K562 (cell line): ENCODE results near the gene ATP5F1C. TPM values are rescaled to one million over a fixed set of nuclear protein-coding genes. Genes with fewer than 3 reads are reported as not detected.

Source experiments
- ATAC-seq: fragments of 200-7000 bp; cut with Tn5 transposase; 3 replicates; pipeline ENCODE4 v1.9.1; 2020; ENCODE audit warnings: moderate library complexity
- BruUV-seq: library from RNA; stranded (reverse); fragments of 400-500 nt; replicated peaks from 2 replicates; lab custom pipeline; 2021; lab: Mats Ljungman, UMichigan
- CTCF ChIA-PET: fragments of 300-600 bp; formaldehyde crosslinking; extraction: SDS; loops from one replicate; lab custom pipeline; 2021; ENCODE audit warnings: low intra/inter-chr PET ratio; lab: Yijun Ruan, JAX
- POLR2A ChIA-PET: fragments of 300-600, 350-650 bp; sonication (Branson Sonifier 250); formaldehyde crosslinking; extraction: SDS; loops from one replicate; lab custom pipeline; 2021; ENCODE audit warnings: antibody characterized with exemption, inconsistent platforms; lab: Yijun Ruan, JAX
- DNase-seq, 4 experiments: peaks; one replicate each; pipeline versions ENCODE4 v3.0.0 to v3.0.0-alpha.2; 2011 to 2018; ENCODE audit warnings: low spot score in 3 of 4, mixed read lengths in 3 of 4; ENCODE audit errors: extremely low read depth in 1 of 4
- FAIRE-seq: peaks from 2 replicates; lab custom pipeline; 2011; peaks lifted over from hg19 to GRCh38; lab: Jason Lieb, UNC
- H2AFZ ChIP-seq: 2 replicates; pipeline ENCODE4 v1.6.0; 2011; ENCODE audit warnings: low read depth, low read length, control low read depth, inconsistent platforms
- H3K27ac ChIP-seq: fragments of 200-600 bp; 3 replicates; pipeline ENCODE4 v1.8.0; 2011; ENCODE audit warnings: low read depth, mild to moderate bottlenecking, control low read depth, inconsistent platforms, low read length, moderate library complexity, mixed read lengths; ENCODE audit errors: extremely low read depth
- H3K27me3 ChIP-seq, 2 experiments: fragments of 300-600 bp in 1 of 2; 2 replicates in 1 of 2; 3 replicates in 1 of 2; pipeline versions ENCODE4 v1.6.0 to v1.8.0; 2011; ENCODE audit warnings: inconsistent platforms in 2 of 2, low read length in 2 of 2, mild to moderate bottlenecking in 1 of 2, mixed read lengths in 1 of 2, moderate library complexity in 1 of 2; ENCODE audit not compliant: control insufficient read depth in 2 of 2, insufficient read depth in 2 of 2
- H3K36me3 ChIP-seq: fragments of 300-600 bp; 3 replicates; pipeline ENCODE4 v1.8.0; 2011; ENCODE audit warnings: mild to moderate bottlenecking, low read length, inconsistent platforms; ENCODE audit not compliant: control insufficient read depth, insufficient read depth
- H3K4me1 ChIP-seq, 2 experiments: fragments of 200-600 bp in 1 of 2; replicated peaks in 1 of 2; 2 replicates in 1 of 2; 3 replicates in 1 of 2; pipeline versions ENCODE4 v1.5.1 to v1.8.0; 2011; ENCODE audit warnings: inconsistent platforms in 2 of 2, low read length in 2 of 2, mild to moderate bottlenecking in 1 of 2, mixed read lengths in 1 of 2, moderate library complexity in 1 of 2; ENCODE audit not compliant: control insufficient read depth in 2 of 2, insufficient read depth in 2 of 2
- H3K4me2 ChIP-seq: 2 replicates; pipeline ENCODE4 v1.6.1; 2011; ENCODE audit warnings: low read length, control low read depth, inconsistent platforms, mixed read lengths; ENCODE audit not compliant: insufficient read depth
- H3K4me3 ChIP-seq: fragments of 200-600 bp; sonication (generic), shearing (Covaris generic); 2 replicates; pipeline ENCODE4 v1.5.1; 2016; ENCODE audit warnings: control low read depth, inconsistent platforms
- H3K79me2 ChIP-seq: fragments of 200-600 bp; 3 replicates; pipeline ENCODE4 v1.8.0; 2011; ENCODE audit warnings: low read length, inconsistent platforms; ENCODE audit not compliant: control insufficient read depth, insufficient read depth
- H3K9ac ChIP-seq, 2 experiments: 2 replicates each; pipeline versions ENCODE4 v1.6.0 to v1.6.1; 2011; ENCODE audit warnings: low read depth in 2 of 2, low read length in 2 of 2, control low read depth in 1 of 2, inconsistent platforms in 1 of 2, mild to moderate bottlenecking in 1 of 2, mixed read lengths in 1 of 2; ENCODE audit not compliant: insufficient read depth in 1 of 2
- H3K9me1 ChIP-seq: one replicate; pipeline ENCODE4 v1.6.0; 2011; ENCODE audit warnings: inconsistent platforms, mild to moderate bottlenecking, low read length, moderate library complexity; ENCODE audit not compliant: control insufficient read depth, insufficient read depth
- H3K9me3 ChIP-seq: replicated peaks from 2 replicates; pipeline ENCODE4 v1.5.1; 2011; ENCODE audit warnings: low read depth, low read length, inconsistent platforms; ENCODE audit not compliant: control insufficient read depth, insufficient read depth
- H4K20me1 ChIP-seq: replicated peaks from 2 replicates; pipeline ENCODE4 v1.6.1; 2011; ENCODE audit warnings: low read length, inconsistent platforms, mixed read lengths; ENCODE audit not compliant: control insufficient read depth, insufficient read depth
- DACH1 ChIP-seq: fragments of 450-650 bp; IDR thresholded peaks from 2 replicates; pipeline ENCODE4 v1.6.1; 2018; ENCODE audit not compliant: partially characterized antibody
- GABPA ChIP-seq: fragments of 200-800 bp; sonication (Bioruptor generic); conservative IDR thresholded peaks from 2 replicates; pipeline ENCODE4 v1.6.1; 2016; ENCODE audit warnings: low read depth, missing genetic modification characterization, missing compliant biosample characterization
- GATAD2B ChIP-seq: fragments of 450-650 bp; IDR thresholded peaks from 2 replicates; pipeline ENCODE4 v1.6.1; 2017; ENCODE audit warnings: mild to moderate bottlenecking, borderline replicate concordance
- L3MBTL2 ChIP-seq: fragments of 450-650 bp; IDR thresholded peaks from 2 replicates; pipeline ENCODE4 v1.6.1; 2016; ENCODE audit warnings: mild to moderate bottlenecking, moderate library complexity
- MCM5 ChIP-seq: fragments of 450-650 bp; IDR thresholded peaks from 2 replicates; pipeline ENCODE4 v1.6.1; 2016; ENCODE audit warnings: low read depth
- MTA1 ChIP-seq: fragments of 450-650 bp; IDR thresholded peaks from 2 replicates; pipeline ENCODE4 v1.6.1; 2017; ENCODE audit warnings: borderline replicate concordance
- NR2C2 ChIP-seq, 2 experiments: fragments of 200-800 bp in 1 of 2; sonication (Bioruptor generic) in 1 of 2; sonication (generic) in 1 of 2; formaldehyde crosslinking in 1 of 2; IDR thresholded peaks; 2 replicates each; pipeline versions ENCODE4 v1.6.1 to v1.8.0; 2016 to 2022; ENCODE audit warnings: mild to moderate bottlenecking in 1 of 2, missing compliant biosample characterization in 1 of 2, missing genetic modification characterization in 1 of 2, missing genetic modification reagents in 1 of 2
- SOX6 ChIP-seq: fragments of 450-650 bp; IDR thresholded peaks from 2 replicates; pipeline ENCODE4 v1.6.1; 2014; ENCODE audit warnings: mild to moderate bottlenecking
- TBL1XR1 ChIP-seq, 2 experiments: IDR thresholded peaks; 2 replicates each; pipeline ENCODE4 v1.6.1; 2012; ENCODE audit warnings: improper control_type of control experiment in 2 of 2, low read length in 2 of 2, mild to moderate bottlenecking in 1 of 2
- ZBTB7A ChIP-seq: IDR thresholded peaks from 2 replicates; pipeline ENCODE4 v1.6.1; 2011; ENCODE audit warnings: low read depth, mild to moderate bottlenecking, low read length, moderate library complexity, borderline replicate concordance; ENCODE audit not compliant: control insufficient read depth
- ZNF212 ChIP-seq: fragments of 450-650 bp; formaldehyde crosslinking; IDR thresholded peaks from 2 replicates; pipeline ENCODE4 v1.4.0; 2020; ENCODE audit warnings: mild to moderate bottlenecking
- ZNF76 ChIP-seq: fragments of 250-450 bp; sonication (Bioruptor Pico); IDR thresholded peaks from 2 replicates; pipeline ENCODE4 v1.4.0; 2020; ENCODE audit warnings: mild to moderate bottlenecking, moderate library complexity, borderline replicate concordance
- WGBS: fragments of 100-300 bp; shearing (Covaris generic); methylation state at CpG from one replicate; pipeline ENCODE4 v1.1.6; 2016; ENCODE audit warnings: low coverage, mixed read lengths; ENCODE audit not compliant: insufficient coverage; ENCODE audit errors: missing lambda C conversion rate; 5-methylcytosine and 5-hydroxymethylcytosine counted together
- in situ Hi-C: fragments of 300-500 bp; cut with MboI; formaldehyde crosslinking; loops from 4 replicates; pipeline ENCODE4 v1.15.0; 2018; ENCODE audit warnings: inconsistent platforms, mixed read lengths
- intact Hi-C: fragments of 100-400 bp; cut with micrococcal nuclease; formaldehyde crosslinking; loops from 2 replicates; pipeline ENCODE4 v1.14.2; 2022
- polyA plus RNA-seq, 8 experiments: library from polyadenylated mRNA; depleted of rRNA in 4 of 8; stranded (reverse) in 5 of 8; unstranded in 3 of 8; fragments of >200 nt; fragmentation: Nextera tagmentation in 2 of 8; fragmentation: Illumina TruSeq in 1 of 8; extraction: Ambion mirVana in 2 of 8; extraction: Trizol in 1 of 8; gene quantifications; 2 replicates each; pipeline versions ENCODE4 v1.2.1 to v1.2.3, GENCODE V29; 2011 to 2014; ENCODE audit warnings: inconsistent platforms in 1 of 8, missing spikeins in 1 of 8
- total RNA-seq, 7 experiments: library from RNA; depleted of rRNA in 6 of 7; stranded (reverse); fragments of >200 nt in 6 of 7; fragmentation: Illumina TruSeq in 2 of 7; extraction: Trizol in 2 of 7; gene quantifications; 2 replicates each; pipeline versions ENCODE4 v1.2.1 to v1.2.3, GENCODE V29; 2011 to 2021; ENCODE audit warnings: low replicate concordance in 1 of 7
- TF ChIP-seq, protein P1 (sequence below), 2 experiments: fragments of 450-650 bp; IDR thresholded peaks; 2 replicates each; pipeline ENCODE4 v1.6.1; 2016
- TF ChIP-seq, protein P2 (sequence below): fragments of 250-450 bp; sonication (Bioruptor Pico); IDR thresholded peaks from 2 replicates; pipeline ENCODE4 v1.5.0; 2020; ENCODE audit warnings: mild to moderate bottlenecking

The ATP5F1C gene
- total and polyA plus RNA-seq, 9 of the 15 experiments (the other 6 are each of a cell fraction or from before 2014, with no cell fraction given) = 389 to 1,475 (median 559) TPM

DNA sequence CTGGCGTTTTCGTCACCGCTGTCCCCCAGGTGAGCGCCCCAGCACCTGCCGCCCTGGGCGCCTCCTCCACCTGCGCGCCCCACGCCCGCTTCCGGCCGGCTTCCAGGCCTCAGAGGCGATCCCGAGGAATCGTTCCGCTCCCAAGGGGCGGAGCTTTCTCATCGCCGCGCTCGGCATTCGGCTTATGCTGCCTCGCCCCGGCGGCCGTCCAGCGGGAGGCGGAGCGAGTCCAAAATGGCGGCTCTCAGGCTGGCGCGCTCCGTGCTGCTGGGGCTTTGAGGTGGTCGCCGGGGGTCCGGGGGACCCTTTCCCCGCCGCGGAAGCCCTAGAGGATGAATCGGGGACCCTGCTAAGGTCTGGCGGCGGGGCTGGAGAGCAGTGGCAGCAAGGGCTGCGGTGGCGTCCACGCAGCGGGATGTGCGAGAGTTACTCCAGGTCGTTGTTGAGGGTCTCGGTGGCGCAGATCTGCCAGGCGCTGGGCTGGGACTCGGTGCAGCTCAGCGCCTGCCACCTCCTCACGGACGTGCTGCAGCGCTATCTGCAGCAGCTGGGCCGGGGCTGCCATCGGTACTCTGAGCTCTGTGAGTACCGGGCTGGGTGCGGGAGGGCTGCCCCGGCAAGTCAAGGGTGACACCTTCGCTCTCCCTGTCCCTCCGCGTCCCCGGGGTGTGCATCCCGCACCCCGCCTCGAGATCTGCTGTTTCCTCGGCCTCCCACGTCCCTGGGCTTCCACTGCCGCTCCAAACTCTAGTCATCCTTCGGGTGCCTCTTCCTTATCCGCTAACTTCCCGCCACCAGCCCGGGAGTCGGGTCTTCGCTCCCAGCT lies 30.5 kb downstream of the ATP5F1C start, which contains the start of gene TAF3:
TAF3 (plus strand) TSS at position 211 of the 826 bp plus-strand sequence; CDS start at position 416, 205 bp downstream.
- peak within 1 kb of the TSS; percentile 100 for H2AFZ ChIP-seq
- H3K4me2 ChIP-seq = peak within 1 kb of the TSS; percentile 98
- intact Hi-C loops = loop anchor here (2.0 kb wide), 1 partner anchor 30 kb away; the partner anchor contains the start of gene ATP5F1C
- DNase-seq (peak; percentile 90 to 97 (median 90)), ATAC-seq (peak; percentile 84), FAIRE-seq (peak; percentile 78)
- H3K9me3 ChIP-seq = no peaks in the 10 kb centered on the region
- ChIA-PET CTCF (no interaction called here), POLR2A (interaction anchor here (0.6 to 3.4 kb wide), 10 partner anchors 9 to 1473 kb away, joined by 3 to 19 read pairs (median 8); partner anchors contain the start of genes ATP5F1C and KIN)
- peak within 1 kb of the TSS; percentile 88 for H3K4me3 ChIP-seq
- H3K27ac ChIP-seq = peak within 1 kb of the TSS; percentile 77
- H4K20me1 ChIP-seq = peaks cover 13% of the 10 kb centered on the region; the same call in 1 of the 2 replicates
- WGBS = under 1% methylated on average over 56 of the region's 77 CpGs
- no peaks in the 10 kb centered on the region for H3K27me3 ChIP-seq
- peaks cover 17% of the 10 kb centered on the region; the same call in 2 of the 3 replicates for H3K36me3 ChIP-seq
- H3K9ac ChIP-seq = peak within 1 kb of the TSS; percentile 84 to 95
- no TSS peak for BruUV-seq
- H3K79me2 ChIP-seq = peaks cover 28% of the 10 kb centered on the region
- in situ Hi-C loops = no loop called here
- H3K9me1 ChIP-seq = no peaks in the 10 kb centered on the region
- H3K4me1 ChIP-seq = peaks cover 7 to 13% of the 10 kb centered on the region in 2 experiments
- TF ChIP-seq, protein P1, sequence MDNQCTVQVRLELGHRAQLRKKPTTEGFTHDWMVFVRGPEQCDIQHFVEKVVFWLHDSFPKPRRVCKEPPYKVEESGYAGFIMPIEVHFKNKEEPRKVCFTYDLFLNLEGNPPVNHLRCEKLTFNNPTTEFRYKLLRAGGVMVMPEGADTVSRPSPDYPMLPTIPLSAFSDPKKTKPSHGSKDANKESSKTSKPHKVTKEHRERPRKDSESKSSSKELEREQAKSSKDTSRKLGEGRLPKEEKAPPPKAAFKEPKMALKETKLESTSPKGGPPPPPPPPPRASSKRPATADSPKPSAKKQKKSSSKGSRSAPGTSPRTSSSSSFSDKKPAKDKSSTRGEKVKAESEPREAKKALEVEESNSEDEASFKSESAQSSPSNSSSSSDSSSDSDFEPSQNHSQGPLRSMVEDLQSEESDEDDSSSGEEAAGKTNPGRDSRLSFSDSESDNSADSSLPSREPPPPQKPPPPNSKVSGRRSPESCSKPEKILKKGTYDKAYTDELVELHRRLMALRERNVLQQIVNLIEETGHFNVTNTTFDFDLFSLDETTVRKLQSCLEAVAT (IDR thresholded peaks at IDR 0.05) = peak in 1 of 2 experiments; percentile 100; a peak in 2 of 4 replicates
- 0 out of 2 replicates have a peak, but pooled peaks have one; percentile 45 for TF ChIP-seq SOX6
- peak; percentile 75; the same call in 1 of the 2 replicates for TF ChIP-seq GATAD2B
- no peak for TF ChIP-seq ZNF212 (CRISPR knock-in tag)
- TF ChIP-seq MCM5 = no peak
- peak; percentile 87 for TF ChIP-seq GABPA (tag)
- peak; percentile 70; the same call in 1 of the 2 replicates for TF ChIP-seq MTA1
- TF ChIP-seq ZNF76 (CRISPR knock-in tag) = peak; percentile 67; the same call in 1 of the 2 replicates
- TF ChIP-seq DACH1 = peak; percentile 67
- peak; percentile 53; the same call in 1 of the 2 replicates for TF ChIP-seq NR2C2 (CRISPR knock-in tag; IDR thresholded peaks at IDR 0.05)
- TF ChIP-seq NR2C2 (tag; IDR thresholded peaks at IDR 0.05) = no peak
- peak; percentile 87 for TF ChIP-seq ZBTB7A
- peak; percentile 88 for TF ChIP-seq L3MBTL2
- TF ChIP-seq, protein P2, sequence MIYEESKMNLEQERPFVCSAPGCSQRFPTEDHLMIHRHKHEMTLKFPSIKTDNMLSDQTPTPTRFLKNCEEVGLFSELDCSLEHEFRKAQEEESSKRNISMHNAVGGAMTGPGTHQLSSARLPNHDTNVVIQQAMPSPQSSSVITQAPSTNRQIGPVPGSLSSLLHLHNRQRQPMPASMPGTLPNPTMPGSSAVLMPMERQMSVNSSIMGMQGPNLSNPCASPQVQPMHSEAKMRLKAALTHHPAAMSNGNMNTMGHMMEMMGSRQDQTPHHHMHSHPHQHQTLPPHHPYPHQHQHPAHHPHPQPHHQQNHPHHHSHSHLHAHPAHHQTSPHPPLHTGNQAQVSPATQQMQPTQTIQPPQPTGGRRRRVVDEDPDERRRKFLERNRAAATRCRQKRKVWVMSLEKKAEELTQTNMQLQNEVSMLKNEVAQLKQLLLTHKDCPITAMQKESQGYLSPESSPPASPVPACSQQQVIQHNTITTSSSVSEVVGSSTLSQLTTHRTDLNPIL (CRISPR knock-in tag) = no peak
- TF ChIP-seq TBL1XR1 (IDR thresholded peaks at IDR 0.05; ENCODE audit: low read length in 2 of 2) = no peak
